HepG2 (cell line): ENCODE data around the gene RPSA.

Source experiments
- IRF2 ChIP-seq: IDR thresholded peaks from 2 replicates; pipeline ENCODE4 v1.6.1; 2018; ENCODE audit warnings: missing genetic modification reagents, missing compliant biosample characterization
- TAF15 ChIP-seq: fragments of 200-400 bp; formaldehyde crosslinking; IDR thresholded peaks from one replicate; pipeline ENCODE4 v1.6.1; 2018; ENCODE audit warnings: mild to moderate bottlenecking, low read depth, low read length; ENCODE audit not compliant: poor library complexity, severe bottlenecking
- TF ChIP-seq, protein P1 (sequence below): IDR thresholded peaks from 2 replicates; pipeline ENCODE4 v1.6.1; 2016; ENCODE audit warnings: missing compliant biosample characterization, missing genetic modification reagents, borderline replicate concordance
- TF ChIP-seq, protein P2 (sequence below): IDR thresholded peaks from 2 replicates; pipeline ENCODE4 v1.6.1; 2012; ENCODE audit warnings: low read length, improper control_type of control experiment
- TF ChIP-seq, protein P3 (sequence below): sonication (generic); formaldehyde crosslinking; IDR thresholded peaks from 2 replicates; pipeline ENCODE4 v1.5.1; 2020; ENCODE audit warnings: missing genetic modification reagents, mild to moderate bottlenecking, borderline replicate concordance
- TF ChIP-seq, protein P4 (sequence below): sonication (generic); formaldehyde crosslinking; IDR thresholded peaks from 2 replicates; pipeline ENCODE4 v1.4.0; 2020; ENCODE audit warnings: low read depth, missing genetic modification reagents
- TF ChIP-seq, protein P5 (sequence below): sonication (generic); formaldehyde crosslinking; IDR thresholded peaks from 2 replicates; pipeline ENCODE4 v1.5.0; 2020; ENCODE audit warnings: mild to moderate bottlenecking, missing genetic modification reagents, moderate library complexity

DNA sequence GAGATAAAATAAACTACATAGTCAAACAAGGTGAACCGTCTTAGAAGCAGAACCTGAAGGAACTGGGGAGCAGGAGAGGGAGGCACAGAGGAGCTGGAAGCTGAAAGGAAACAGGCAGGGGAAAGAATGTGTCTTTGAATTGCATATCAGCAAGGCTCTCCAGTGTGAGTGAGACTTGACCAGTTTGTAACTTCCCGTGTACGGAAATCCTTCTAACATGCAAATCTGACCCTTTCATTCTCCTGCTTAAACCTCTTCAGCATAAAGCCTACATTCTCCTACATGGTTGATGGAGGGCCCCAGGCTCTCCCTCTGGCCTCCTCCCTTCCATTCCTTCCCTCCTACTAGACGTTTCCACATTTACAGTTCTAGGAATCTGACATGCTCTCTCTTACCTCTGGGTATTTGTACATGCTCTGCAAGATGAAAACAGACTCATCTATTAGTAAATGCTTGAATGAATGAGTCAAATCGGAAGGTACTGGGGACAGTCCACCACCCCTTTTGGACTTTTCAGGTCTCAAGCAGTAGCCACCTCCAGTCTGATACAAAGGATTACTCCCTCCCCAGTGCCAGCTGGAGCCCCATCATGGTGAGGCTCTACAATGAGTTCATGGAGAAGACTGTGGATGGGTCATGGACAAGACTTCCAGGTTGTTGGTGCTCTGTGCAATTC lies 29.4 kb upstream of the RPSA start:
- TF ChIP-seq, protein P1, sequence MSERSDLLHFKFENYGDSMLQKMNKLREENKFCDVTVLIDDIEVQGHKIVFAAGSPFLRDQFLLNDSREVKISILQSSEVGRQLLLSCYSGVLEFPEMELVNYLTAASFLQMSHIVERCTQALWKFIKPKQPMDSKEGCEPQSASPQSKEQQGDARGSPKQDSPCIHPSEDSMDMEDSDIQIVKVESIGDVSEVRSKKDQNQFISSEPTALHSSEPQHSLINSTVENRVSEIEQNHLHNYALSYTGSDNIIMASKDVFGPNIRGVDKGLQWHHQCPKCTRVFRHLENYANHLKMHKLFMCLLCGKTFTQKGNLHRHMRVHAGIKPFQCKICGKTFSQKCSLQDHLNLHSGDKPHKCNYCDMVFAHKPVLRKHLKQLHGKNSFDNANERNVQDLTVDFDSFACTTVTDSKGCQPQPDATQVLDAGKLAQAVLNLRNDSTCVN = no peak
- TF ChIP-seq, protein P2, sequence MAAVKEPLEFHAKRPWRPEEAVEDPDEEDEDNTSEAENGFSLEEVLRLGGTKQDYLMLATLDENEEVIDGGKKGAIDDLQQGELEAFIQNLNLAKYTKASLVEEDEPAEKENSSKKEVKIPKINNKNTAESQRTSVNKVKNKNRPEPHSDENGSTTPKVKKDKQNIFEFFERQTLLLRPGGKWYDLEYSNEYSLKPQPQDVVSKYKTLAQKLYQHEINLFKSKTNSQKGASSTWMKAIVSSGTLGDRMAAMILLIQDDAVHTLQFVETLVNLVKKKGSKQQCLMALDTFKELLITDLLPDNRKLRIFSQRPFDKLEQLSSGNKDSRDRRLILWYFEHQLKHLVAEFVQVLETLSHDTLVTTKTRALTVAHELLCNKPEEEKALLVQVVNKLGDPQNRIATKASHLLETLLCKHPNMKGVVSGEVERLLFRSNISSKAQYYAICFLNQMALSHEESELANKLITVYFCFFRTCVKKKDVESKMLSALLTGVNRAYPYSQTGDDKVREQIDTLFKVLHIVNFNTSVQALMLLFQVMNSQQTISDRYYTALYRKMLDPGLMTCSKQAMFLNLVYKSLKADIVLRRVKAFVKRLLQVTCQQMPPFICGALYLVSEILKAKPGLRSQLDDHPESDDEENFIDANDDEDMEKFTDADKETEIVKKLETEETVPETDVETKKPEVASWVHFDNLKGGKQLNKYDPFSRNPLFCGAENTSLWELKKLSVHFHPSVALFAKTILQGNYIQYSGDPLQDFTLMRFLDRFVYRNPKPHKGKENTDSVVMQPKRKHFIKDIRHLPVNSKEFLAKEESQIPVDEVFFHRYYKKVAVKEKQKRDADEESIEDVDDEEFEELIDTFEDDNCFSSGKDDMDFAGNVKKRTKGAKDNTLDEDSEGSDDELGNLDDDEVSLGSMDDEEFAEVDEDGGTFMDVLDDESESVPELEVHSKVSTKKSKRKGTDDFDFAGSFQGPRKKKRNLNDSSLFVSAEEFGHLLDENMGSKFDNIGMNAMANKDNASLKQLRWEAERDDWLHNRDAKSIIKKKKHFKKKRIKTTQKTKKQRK = no peak
- TF ChIP-seq, protein P3, sequence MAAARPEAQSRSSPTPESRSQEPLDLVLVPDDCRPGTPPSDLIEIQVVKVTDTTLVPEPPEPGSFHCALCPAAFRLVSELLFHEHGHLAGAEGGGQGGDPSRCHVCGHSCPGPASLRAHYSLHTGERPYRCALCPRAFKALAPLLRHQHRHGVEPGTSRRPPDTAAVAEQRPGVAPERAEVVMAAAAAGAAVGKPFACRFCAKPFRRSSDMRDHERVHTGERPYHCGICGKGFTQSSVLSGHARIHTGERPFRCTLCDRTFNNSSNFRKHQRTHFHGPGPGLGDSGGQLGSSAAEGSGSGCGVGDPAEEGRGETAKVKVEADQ (CRISPR knock-in tag) = no peak
- TF ChIP-seq, protein P4, sequence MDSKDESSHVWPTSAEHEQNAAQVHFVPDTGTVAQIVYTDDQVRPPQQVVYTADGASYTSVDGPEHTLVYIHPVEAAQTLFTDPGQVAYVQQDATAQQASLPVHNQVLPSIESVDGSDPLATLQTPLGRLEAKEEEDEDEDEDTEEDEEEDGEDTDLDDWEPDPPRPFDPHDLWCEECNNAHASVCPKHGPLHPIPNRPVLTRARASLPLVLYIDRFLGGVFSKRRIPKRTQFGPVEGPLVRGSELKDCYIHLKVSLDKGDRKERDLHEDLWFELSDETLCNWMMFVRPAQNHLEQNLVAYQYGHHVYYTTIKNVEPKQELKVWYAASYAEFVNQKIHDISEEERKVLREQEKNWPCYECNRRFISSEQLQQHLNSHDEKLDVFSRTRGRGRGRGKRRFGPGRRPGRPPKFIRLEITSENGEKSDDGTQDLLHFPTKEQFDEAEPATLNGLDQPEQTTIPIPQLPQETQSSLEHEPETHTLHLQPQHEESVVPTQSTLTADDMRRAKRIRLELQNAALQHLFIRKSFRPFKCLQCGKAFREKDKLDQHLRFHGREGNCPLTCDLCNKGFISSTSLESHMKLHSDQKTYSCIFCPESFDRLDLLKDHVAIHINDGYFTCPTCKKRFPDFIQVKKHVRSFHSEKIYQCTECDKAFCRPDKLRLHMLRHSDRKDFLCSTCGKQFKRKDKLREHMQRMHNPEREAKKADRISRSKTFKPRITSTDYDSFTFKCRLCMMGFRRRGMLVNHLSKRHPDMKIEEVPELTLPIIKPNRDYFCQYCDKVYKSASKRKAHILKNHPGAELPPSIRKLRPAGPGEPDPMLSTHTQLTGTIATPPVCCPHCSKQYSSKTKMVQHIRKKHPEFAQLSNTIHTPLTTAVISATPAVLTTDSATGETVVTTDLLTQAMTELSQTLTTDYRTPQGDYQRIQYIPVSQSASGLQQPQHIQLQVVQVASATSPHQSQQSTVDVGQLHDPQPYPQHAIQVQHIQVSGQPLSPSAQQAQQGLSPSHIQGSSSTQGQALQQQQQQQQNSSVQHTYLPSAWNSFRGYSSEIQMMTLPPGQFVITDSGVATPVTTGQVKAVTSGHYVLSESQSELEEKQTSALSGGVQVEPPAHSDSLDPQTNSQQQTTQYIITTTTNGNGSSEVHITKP = no peak
- TF ChIP-seq, protein P5, sequence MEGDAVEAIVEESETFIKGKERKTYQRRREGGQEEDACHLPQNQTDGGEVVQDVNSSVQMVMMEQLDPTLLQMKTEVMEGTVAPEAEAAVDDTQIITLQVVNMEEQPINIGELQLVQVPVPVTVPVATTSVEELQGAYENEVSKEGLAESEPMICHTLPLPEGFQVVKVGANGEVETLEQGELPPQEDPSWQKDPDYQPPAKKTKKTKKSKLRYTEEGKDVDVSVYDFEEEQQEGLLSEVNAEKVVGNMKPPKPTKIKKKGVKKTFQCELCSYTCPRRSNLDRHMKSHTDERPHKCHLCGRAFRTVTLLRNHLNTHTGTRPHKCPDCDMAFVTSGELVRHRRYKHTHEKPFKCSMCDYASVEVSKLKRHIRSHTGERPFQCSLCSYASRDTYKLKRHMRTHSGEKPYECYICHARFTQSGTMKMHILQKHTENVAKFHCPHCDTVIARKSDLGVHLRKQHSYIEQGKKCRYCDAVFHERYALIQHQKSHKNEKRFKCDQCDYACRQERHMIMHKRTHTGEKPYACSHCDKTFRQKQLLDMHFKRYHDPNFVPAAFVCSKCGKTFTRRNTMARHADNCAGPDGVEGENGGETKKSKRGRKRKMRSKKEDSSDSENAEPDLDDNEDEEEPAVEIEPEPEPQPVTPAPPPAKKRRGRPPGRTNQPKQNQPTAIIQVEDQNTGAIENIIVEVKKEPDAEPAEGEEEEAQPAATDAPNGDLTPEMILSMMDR = no peak
- no peak for TF ChIP-seq TAF15
- no peak for TF ChIP-seq IRF2 (CRISPR knock-in tag)
